ENCODE results near the gene SPC24. TPM values are rescaled to one million over a fixed set of nuclear protein-coding genes. Genes with fewer than 3 reads are reported as not detected.

The SPC24 gene
- total and polyA plus RNA-seq, 2 donors (not counting 1 experiment from before 2014, with no cell fraction given): 0.12 to 0.15 TPM

DNA sequence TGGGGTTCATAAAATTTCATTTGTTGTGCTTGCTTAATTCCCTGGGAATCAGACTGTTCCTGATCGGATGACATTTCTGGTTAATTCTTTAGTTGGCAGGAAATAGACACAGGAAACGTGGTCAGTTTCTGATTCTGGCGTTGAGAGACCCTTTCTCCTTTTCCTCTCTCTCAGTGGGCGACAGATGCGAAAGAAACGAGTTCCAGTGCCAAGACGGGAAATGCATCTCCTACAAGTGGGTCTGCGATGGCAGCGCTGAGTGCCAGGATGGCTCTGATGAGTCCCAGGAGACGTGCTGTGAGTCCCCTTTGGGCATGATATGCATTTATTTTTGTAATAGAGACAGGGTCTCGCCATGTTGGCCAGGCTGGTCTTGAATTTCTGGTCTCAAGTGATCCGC lies 55.5 kb downstream of the SPC24 start:
- WGBS (ENCODE audit: insufficient coverage): 88% methylated on average over 9 of the region's 12 CpGs
- Mint-ChIP-seq H3K27ac (no peak overlapping the region), H3K4me3 (no peak overlapping the region), H3K9me3 (ENCODE audit: insufficient read depth) (peaks cover 2% of the 10 kb centered on the region), H3K27me3 (peaks cover 14% of the 10 kb centered on the region), H3K4me1 (peaks cover 13% of the 10 kb centered on the region)
- Histone ChIP-seq H3K9me3 (ENCODE audit: control extremely low read depth in 1 of 3, control insufficient read depth in 2 of 3, insufficient read depth in 1 of 3, low read length in 2 of 3) (peaks cover 0 to 44% (median 10%) of the 10 kb centered on the region in 3 donors), H3K9ac (ENCODE audit: low read length) (no peak overlapping the region), H3K27me3 (replicated peaks in 1 of 4; ENCODE audit: control extremely low read depth in 1 of 4, control insufficient read depth in 3 of 4, insufficient read depth in 4 of 4, low read length in 3 of 4) (peaks cover 0 to 24% (median 6%) of the 10 kb centered on the region in 4 experiments), H3K4me2 (replicated peaks; ENCODE audit: low read depth, low read length, poor library complexity, severe bottlenecking) (no peak overlapping the region), H2AFZ (ENCODE audit: insufficient read depth, low read depth, low read length, poor library complexity, severe bottlenecking) (no peak overlapping the region), H3K79me2 (ENCODE audit: control insufficient read depth, insufficient read depth, low read length) (peaks cover 3% of the 10 kb centered on the region), H3K4me3 (ENCODE audit: control extremely low read depth in 1 of 5, extremely low read depth in 1 of 5, insufficient read depth in 1 of 5, low read depth in 2 of 5, low read length in 4 of 5) (no peak overlapping the region), H3K36me3 (replicated peaks in 1 of 2; ENCODE audit: control extremely low read depth in 1 of 2, control insufficient read depth in 1 of 2, extremely low read depth in 1 of 2, insufficient read depth in 2 of 2, low read length in 1 of 2) (peaks cover 0 to 2% of the 10 kb centered on the region in 2 experiments), H3K27ac (ENCODE audit: low read length in 2 of 2) (no peak overlapping the region), H4K20me1 (ENCODE audit: control insufficient read depth, insufficient read depth, low read length, poor library complexity, severe bottlenecking) (no peaks in the 10 kb centered on the region), H3K4me1 (ENCODE audit: control insufficient read depth in 2 of 2, insufficient read depth in 2 of 2, low read length in 2 of 2) (peaks cover 16 to 18% of the 10 kb centered on the region in 2 donors)
- ChIA-PET POLR2A (interaction anchor here (0.6 kb wide), 1 partner anchor 31 kb away, joined by 7 read pairs; no protein-coding TSS in a partner anchor), CTCF (interaction anchor here (0.6 kb wide), 1 partner anchor 41 kb away, joined by 4 read pairs; no protein-coding TSS in a partner anchor)
- no peak for DNase-seq
- no peak for ATAC-seq (ENCODE audit: low read depth)
- TF ChIP-seq EZH2 (IDR thresholded peaks at IDR 0.05; ENCODE audit: borderline replicate concordance, insufficient read depth, low read depth, low read length, poor library complexity, severe bottlenecking) (no peak), CTCF (IDR thresholded peaks at IDR 0.05) (no peak)
- intact Hi-C loops (cut with micrococcal nuclease): no loop called here

GRCh38 chr19:11098861-11099260 lies 56.7 kb downstream of the SPC24 start:
- peaks cover 8% of the 10 kb centered on the region for H3K79me2 ChIP-seq (ENCODE audit: control insufficient read depth, insufficient read depth, low read length)
- POLR2A ChIA-PET: no interaction called here
- no peak overlapping the region for H3K27ac Mint-ChIP-seq

More at GRCh38 chr19:11098861-11099260, 56.7 kb downstream of the SPC24 start:
- H3K9ac ChIP-seq (ENCODE audit: low read length): no peak overlapping the region
- H3K4me2 ChIP-seq (replicated peaks; ENCODE audit: low read depth, low read length, poor library complexity, severe bottlenecking): no peak overlapping the region
- no peaks in the 10 kb centered on the region for H4K20me1 ChIP-seq (ENCODE audit: control insufficient read depth, insufficient read depth, low read length, poor library complexity, severe bottlenecking)
- Mint-ChIP-seq H3K27me3 (peaks cover 16% of the 10 kb centered on the region), H3K4me3 (no peak overlapping the region), H3K9me3 (ENCODE audit: insufficient read depth) (peaks cover 2% of the 10 kb centered on the region), H3K4me1 (peaks cover 19% of the 10 kb centered on the region)
- no peak overlapping the region for H3K27ac ChIP-seq (ENCODE audit: low read length in 2 of 2)
- CTCF ChIA-PET: interaction anchor here (1.1 kb wide), 1 partner anchor 27 kb away, joined by 3 read pairs; no protein-coding TSS in a partner anchor
- WGBS (ENCODE audit: insufficient coverage): no CpG with 5 or more reads among the region's 3 CpGs
- intact Hi-C loops (cut with micrococcal nuclease): no loop called here
- H3K36me3 ChIP-seq (replicated peaks in 1 of 2; ENCODE audit: control extremely low read depth in 1 of 2, control insufficient read depth in 1 of 2, extremely low read depth in 1 of 2, insufficient read depth in 2 of 2, low read length in 1 of 2): peaks cover 0 to 2% of the 10 kb centered on the region in 2 experiments
- H3K4me3 ChIP-seq (ENCODE audit: control extremely low read depth in 1 of 5, extremely low read depth in 1 of 5, insufficient read depth in 1 of 5, low read depth in 2 of 5, low read length in 4 of 5): no peak overlapping the region
- DNase-seq (no peak), ATAC-seq (ENCODE audit: low read depth) (no peak)
- H3K27me3 ChIP-seq (replicated peaks in 1 of 4; ENCODE audit: control extremely low read depth in 1 of 4, control insufficient read depth in 3 of 4, insufficient read depth in 4 of 4, low read length in 3 of 4): peaks cover 0 to 34% (median 9%) of the 10 kb centered on the region in 4 experiments
- peaks cover 23 to 27% of the 10 kb centered on the region in 2 donors for H3K4me1 ChIP-seq (ENCODE audit: control insufficient read depth in 2 of 2, insufficient read depth in 2 of 2, low read length in 2 of 2)
- H3K9me3 ChIP-seq (ENCODE audit: control extremely low read depth in 1 of 3, control insufficient read depth in 2 of 3, insufficient read depth in 1 of 3, low read length in 2 of 3): peaks cover 0 to 50% (median 10%) of the 10 kb centered on the region in 3 donors
- H2AFZ ChIP-seq (ENCODE audit: insufficient read depth, low read depth, low read length, poor library complexity, severe bottlenecking): no peak overlapping the region
- TF ChIP-seq EZH2 (IDR thresholded peaks at IDR 0.05; ENCODE audit: borderline replicate concordance, insufficient read depth, low read depth, low read length, poor library complexity, severe bottlenecking) (no peak), CTCF (IDR thresholded peaks at IDR 0.05) (no peak)

Measured in B cell (primary cell).